ENCODE measurements around the gene ECM1. TPM values are rescaled to one million over a fixed set of nuclear protein-coding genes. Genes with fewer than 3 reads are reported as not detected.
A peak's percentile ranks its signal among the peaks of the same experiment; 100 is the strongest.

The ECM1 gene
- total RNA-seq, 1 experiment from 2014 or later: 1.4 TPM

DNA sequence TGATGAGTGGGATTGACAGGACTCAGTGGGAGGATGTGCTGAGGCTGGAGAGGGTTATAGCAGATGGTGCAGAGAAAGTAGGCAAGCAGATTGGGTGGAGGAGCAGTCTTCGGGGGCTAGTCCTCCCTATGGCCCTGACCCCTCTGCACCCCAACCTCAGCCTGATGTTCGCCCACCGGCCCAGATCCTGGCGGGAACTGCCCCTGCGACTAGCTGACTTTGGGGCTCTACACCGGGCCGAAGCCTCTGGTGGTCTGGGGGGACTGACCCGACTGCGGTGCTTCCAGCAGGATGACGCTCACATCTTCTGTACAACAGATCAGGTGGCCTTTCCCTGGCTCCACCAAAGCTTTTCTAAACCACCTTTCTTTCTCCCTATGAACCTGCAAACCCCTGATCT, 9.6 kb upstream of the ECM1 start:
- Histone ChIP-seq H2BK120ac (ENCODE audit: low read depth, low read length, poor library complexity, severe bottlenecking) (no peak overlapping the region), H3T11ph (ENCODE audit: low read length) (no peak overlapping the region), H3K9ac (ENCODE audit: extremely low read depth, insufficient read length, low read length) (no peak overlapping the region), H3K4me2 (ENCODE audit: insufficient read depth, insufficient read length, low read length) (no peak overlapping the region), H4K91ac (ENCODE audit: insufficient read length, low read depth, low read length) (no peak overlapping the region), H3K79me1 (ENCODE audit: insufficient read depth, low read depth, low read length, poor library complexity, severe bottlenecking) (no peaks in the 10 kb centered on the region), H3K23ac (ENCODE audit: insufficient read length, low read depth, low read length) (no peak overlapping the region), H2AFZ (ENCODE audit: low read length) (no peak overlapping the region), H3K56ac (ENCODE audit: insufficient read length, low read depth, low read length) (no peak overlapping the region), H3K27ac (ENCODE audit: insufficient read length, low read depth, low read length) (no peak overlapping the region), H2BK5ac (ENCODE audit: insufficient read length, low read length) (no peak overlapping the region), H3K4me1 (ENCODE audit: insufficient read depth, low read length) (no peaks in the 10 kb centered on the region), H3K23me2 (ENCODE audit: insufficient read length, low read depth, low read length, poor library complexity, severe bottlenecking) (no peaks in the 10 kb centered on the region), H3K27me3 (ENCODE audit: insufficient read depth, low read length) (no peaks in the 10 kb centered on the region), H3K18ac (ENCODE audit: insufficient read length, low read depth, low read length) (no peak overlapping the region), H3K79me2 (ENCODE audit: insufficient read depth, low read length) (no peaks in the 10 kb centered on the region), H4K5ac (ENCODE audit: insufficient read length, low read depth, low read length) (no peak overlapping the region), H3K14ac (ENCODE audit: insufficient read depth, low read length) (no peak overlapping the region), H2BK20ac (ENCODE audit: low read depth, low read length, poor library complexity, severe bottlenecking) (no peak overlapping the region), H2BK12ac (ENCODE audit: insufficient read length, low read depth, low read length) (no peak overlapping the region), H3K9me3 (ENCODE audit: control insufficient read depth, low read depth, low read length) (no peaks in the 10 kb centered on the region), H4K8ac (replicated peaks; ENCODE audit: insufficient read length, low read depth, low read length) (no peak overlapping the region), H4K20me1 (ENCODE audit: control insufficient read depth, insufficient read depth, insufficient read length) (no peaks in the 10 kb centered on the region), H2BK15ac (ENCODE audit: low read depth, low read length) (no peak overlapping the region), H3K4ac (ENCODE audit: low read depth, low read length) (no peak overlapping the region), H2AK5ac (ENCODE audit: insufficient read length, low read length) (no peak overlapping the region)
- WGBS (ENCODE audit: extremely low coverage, insufficient read length, low lambda C conversion rate): no CpG with 5 or more reads among the region's 10 CpGs
- H3K36me3 Mint-ChIP-seq (ENCODE audit: insufficient read depth in 1 of 3, low read depth in 3 of 3): peaks cover 29 to 70% (median 67%) of the 10 kb centered on the region in 3 experiments; a peak in 6 of 7 replicates
- H3K27ac Mint-ChIP-seq: peak overlapping the region in 2 of 3 experiments; percentile 19 to 70; a peak in 1 of 7 replicates
- DNase-seq: no peak
- H3K9me3 Mint-ChIP-seq: no peaks in the 10 kb centered on the region; a peak in 1 of 5 replicates
- H3K4me3 Mint-ChIP-seq: no peak overlapping the region
- no peaks in the 10 kb centered on the region for H3K27me3 Mint-ChIP-seq (ENCODE audit: low read depth)
- no peaks in the 10 kb centered on the region for H3K4me1 Mint-ChIP-seq
- TF ChIP-seq, protein P1, sequence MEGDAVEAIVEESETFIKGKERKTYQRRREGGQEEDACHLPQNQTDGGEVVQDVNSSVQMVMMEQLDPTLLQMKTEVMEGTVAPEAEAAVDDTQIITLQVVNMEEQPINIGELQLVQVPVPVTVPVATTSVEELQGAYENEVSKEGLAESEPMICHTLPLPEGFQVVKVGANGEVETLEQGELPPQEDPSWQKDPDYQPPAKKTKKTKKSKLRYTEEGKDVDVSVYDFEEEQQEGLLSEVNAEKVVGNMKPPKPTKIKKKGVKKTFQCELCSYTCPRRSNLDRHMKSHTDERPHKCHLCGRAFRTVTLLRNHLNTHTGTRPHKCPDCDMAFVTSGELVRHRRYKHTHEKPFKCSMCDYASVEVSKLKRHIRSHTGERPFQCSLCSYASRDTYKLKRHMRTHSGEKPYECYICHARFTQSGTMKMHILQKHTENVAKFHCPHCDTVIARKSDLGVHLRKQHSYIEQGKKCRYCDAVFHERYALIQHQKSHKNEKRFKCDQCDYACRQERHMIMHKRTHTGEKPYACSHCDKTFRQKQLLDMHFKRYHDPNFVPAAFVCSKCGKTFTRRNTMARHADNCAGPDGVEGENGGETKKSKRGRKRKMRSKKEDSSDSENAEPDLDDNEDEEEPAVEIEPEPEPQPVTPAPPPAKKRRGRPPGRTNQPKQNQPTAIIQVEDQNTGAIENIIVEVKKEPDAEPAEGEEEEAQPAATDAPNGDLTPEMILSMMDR (conservative IDR thresholded peaks at IDR 0.05): no peak

All from H9 (cell line).